GM18858 (cell line): Measurements from ENCODE around the gene TCFL5.

Experiments used
- ATAC-seq: cut with Tn5 transposase; IDR thresholded peaks from one replicate; pipeline ENCODE4 v1.9.1; 2021; ENCODE audit not compliant: unreplicated experiment

TCFL5 gene

GRCh38 chr20:62814060-62814708 lies 47.4 kb downstream of the TCFL5 start:
- ATAC-seq: no peak

DNA sequence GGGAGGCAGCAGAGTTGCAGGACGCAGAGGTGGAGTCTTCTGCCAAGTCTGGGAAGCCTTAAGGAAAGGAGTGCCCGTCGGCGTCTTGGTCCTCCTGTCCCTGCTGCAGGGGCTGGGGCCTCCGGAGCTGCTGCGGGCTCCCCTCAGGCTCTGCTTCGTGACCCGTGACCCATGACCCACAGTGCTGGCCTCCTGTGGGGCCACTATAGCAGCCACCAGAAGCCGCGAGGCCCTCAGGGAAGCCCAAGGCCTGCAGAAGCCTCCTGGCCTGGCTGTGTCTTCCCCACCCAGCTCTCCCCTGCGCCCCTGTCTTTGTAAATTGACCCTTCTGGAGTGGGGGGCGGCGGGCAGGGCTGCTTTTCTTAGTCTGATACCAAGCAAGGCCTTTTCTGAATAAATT lies 48.0 kb downstream of the TCFL5 start:
- ATAC-seq: no peak

DNA sequence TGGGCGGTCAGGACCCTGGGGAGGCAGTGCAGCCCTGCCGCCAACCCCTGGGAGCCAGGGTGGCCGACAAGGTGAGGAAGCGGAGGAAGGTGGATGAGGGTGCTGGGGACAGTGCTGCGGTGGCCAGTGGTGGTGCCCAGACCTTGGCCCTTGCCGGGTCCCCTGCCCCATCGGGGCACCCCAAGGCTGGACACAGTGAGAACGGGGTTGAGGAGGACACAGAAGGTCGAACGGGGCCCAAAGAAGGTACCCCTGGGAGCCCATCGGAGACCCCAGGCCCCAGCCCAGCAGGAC lies 48.8 kb downstream of the TCFL5 start:
- ATAC-seq: no peak

- no peak for ATAC-seq
Observed at GRCh38 chr20:62812181-62812906, 49.3 kb downstream of the TCFL5 start.

GRCh38 chr20:62811720-62812119 lies 49.9 kb downstream of the TCFL5 start:
- ATAC-seq: no peak

GRCh38 chr20:62811320-62811719 lies 50.3 kb downstream of the TCFL5 start:
- ATAC-seq: no peak

DNA sequence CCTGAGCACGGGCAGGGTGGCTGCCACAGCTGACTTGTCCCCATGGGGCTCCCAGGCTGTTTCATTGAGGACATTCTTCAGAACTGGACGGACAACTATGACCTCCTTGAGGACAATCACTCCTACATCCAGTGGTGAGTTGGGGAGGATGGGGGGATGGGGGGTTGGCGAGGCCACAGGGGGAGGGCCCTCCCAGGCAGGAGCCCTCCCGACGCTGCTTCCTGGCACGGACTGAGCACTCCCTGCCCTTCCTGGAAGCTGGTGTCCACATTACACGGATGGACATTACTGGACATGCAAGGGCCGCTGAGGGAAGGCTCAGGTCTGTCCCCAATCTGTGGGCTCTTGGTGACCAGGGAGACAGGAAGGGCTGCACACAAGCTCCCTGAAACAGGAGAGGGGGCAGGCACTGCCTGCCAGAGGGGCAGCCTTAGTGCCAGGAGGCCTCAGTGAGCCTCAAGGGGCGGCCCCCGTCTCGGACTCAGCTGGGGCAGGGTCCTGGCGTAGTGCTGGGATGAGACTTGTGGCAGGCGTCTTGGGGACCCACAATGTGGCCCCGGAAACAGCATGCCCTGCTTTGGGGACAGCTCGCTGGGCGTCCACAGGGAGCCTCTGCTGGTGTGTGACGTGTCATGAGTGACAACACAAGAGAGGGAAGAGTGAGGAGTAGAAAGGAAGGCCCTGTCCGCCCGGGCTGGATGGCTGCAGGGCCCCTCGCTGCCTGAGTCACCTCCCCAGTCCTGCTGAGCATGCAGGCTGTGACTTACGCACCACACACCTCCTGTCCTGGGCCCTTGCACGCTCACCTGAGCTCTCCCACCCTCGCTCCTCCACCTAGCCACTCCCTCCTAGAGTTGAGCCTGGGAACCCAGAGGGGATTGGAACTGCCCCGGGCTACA lies 51.8 kb downstream of the TCFL5 start:
- no peak for ATAC-seq

DNA sequence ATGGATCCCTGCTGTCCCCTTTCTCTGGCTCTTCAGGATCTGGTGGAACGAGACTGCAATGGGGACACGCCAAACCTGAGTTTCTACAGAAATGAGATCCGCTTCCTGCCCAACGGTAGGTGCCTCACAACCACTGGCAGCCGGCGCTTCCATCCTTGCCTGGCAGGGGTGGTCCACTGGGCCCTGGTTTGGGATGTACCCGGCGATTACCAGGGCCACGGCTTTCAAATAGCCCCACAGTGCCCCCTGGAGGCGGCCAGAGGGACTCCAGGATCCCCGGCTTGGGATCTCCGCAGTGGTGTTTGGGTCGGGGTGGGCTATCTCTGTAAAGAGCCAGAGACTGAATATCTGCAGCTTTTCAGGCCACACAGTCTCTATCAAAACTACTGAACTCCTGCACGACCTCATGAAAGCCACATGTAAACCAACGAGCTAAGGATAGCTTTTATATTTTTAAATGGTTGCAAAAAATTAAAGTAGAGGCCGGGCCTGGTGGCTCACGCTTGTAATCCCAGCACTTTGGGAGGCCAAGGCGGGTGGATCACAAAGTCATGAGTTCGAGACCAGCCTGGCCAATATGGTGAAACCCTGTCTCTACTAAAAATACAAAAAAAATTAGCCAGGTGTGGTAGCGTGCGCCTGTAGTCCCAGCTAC lies 53.3 kb downstream of the TCFL5 start:
- ATAC-seq: no peak

- ATAC-seq: no peak
Observed at GRCh38 chr20:62807444-62808210, 54.0 kb downstream of the TCFL5 start.

GRCh38 chr20:62806383-62807050 lies 55.1 kb downstream of the TCFL5 start:
- no peak for ATAC-seq

- ATAC-seq: no peak
Observed at GRCh38 chr20:62805711-62806382, 55.8 kb downstream of the TCFL5 start.

DNA sequence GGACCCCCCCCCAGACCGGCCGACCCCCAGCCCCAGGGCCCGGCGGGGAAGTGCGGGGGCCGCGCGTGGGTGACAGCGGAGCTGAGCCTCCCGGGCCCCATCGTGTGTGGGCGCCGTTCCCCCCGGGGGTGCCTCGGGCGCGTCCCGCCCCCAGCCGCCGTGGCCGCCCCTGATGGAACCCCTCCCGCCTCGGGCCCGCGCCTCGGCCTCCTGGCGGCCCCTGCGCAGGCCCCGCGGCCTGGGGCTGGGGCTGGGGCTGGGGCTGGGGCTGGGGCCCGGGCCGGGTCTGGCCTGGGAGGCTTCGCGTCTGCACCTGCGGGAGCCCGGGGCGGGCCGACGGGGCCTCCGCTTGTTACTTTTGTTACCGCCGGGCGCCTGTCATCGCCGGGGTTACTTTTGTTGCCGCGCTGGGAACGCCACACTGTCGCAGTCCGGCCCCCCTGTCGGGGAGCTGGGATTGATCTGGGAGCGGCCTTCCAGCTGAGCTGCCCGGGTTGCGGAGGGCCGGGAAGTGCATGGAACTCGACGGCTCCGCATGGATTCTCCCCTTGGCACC lies 56.4 kb downstream of the TCFL5 start:
- no peak for ATAC-seq

- no peak for ATAC-seq
Observed at GRCh38 chr20:62804627-62805154, 56.9 kb downstream of the TCFL5 start, which contains the start of gene OGFR. TSS of gene OGFR (plus strand) at chr20:62804835. CDS start at chr20:62804860, 25 bp downstream.

DNA sequence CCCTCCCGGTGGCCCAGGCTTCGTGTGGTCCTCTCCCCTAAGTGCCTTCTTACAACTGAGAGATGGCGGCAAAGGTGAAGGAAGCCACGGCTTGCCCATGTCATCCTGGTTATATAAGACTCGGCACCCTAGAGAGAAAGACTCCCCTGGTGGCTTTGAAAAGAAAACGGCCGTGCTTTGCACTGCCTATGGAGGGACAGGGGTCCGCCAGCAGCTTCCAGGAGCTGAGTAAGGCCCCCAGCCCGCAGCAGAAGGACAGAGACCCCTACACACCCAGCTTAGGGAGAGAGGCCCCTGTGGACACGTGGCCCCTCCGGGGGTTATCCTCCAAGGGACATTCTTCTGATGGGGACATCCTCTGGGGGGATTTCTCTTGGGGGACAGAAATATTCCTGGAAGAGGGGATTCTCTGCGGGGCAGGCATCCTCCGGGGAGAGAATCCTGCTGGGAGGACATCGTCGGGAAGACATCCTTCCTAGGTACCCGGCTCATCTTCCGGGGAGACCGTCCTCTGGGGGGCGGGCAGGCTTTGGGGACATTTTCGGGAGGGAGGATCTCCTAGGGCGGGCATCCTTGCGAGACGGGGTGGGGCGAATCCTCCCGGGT lies 57.5 kb downstream of the TCFL5 start:
- no peak for ATAC-seq

DNA sequence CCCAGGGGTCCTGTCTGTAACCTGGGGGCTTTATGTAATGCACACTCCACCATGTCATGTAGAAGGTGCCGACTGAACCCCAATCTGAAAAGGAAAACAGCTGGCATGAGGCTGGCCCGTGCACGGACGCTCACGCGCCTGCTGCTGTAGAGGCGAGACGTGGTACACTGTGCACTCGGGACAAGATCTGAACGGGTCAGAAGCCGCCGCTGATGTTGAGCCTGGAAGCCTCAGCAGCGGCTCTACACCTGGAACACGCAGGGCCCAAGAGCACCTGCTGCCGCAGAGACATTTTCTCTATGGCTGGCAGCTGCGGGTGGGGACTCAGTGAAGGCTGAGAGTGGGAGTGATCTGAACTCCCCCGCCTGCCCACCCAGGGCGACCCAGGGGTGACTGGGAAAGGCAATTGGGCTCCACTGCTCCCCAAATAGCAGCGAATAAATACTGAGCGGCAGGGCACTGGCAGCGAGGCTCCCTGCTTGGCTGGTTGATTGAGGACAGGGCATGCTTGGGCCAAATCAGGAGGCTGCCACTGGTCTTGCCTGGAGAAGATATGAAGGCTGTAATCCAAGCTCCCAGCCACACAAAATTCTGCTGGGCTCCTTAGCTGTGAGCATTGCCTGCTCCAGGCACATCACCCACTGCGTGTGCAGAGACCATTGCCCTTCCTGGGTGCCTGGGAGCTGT lies 59.5 kb downstream of the TCFL5 start:
- ATAC-seq: no peak

DNA sequence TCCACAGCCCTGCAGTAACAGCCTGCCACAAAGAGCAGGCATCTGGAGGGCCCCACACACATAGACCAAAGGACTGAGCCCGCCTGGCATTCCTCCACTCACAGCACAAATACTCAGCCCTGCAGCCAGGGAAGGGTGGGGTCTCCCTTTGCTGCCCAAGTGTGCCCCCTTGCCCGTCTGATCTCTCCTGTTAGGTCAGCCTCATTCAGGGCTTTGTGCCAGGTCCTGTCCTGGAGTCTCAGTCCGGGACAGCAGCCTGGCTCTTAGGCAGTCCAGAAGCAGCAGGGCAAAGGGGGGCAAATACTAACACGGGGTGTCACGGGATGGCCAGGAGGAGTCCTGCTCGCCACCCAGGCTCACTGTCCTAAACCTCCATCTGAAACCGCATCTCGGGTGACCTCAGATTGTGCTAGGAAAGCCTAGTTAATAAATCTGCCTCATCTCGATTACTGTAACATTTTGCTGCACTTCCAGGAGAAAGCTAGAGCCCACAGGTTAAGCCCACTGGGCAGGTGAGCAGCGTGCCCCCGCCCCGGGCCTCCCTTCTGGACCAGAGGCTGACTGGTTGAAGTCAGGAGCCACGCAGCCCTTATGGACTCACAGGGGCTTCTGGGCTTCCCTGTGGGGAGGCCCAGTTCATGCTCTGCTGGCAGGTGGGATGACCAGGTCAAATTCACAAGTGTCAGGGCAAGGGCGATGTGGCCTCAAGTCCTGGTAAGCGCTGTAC lies 60.2 kb downstream of the TCFL5 start:
- ATAC-seq: no peak
